GM11168 (cell line): ENCODE measurements around the gene TXNDC5.

Experiments
- in situ Hi-C: fragments of 300-500 bp; cut with MboI; formaldehyde crosslinking; loops from one replicate; pipeline ENCODE4 v1.12.0; 2022; ENCODE audit warnings: low sequenced_read_pairs; ENCODE audit not compliant: unreplicated experiment

Gene TXNDC5

DNA sequence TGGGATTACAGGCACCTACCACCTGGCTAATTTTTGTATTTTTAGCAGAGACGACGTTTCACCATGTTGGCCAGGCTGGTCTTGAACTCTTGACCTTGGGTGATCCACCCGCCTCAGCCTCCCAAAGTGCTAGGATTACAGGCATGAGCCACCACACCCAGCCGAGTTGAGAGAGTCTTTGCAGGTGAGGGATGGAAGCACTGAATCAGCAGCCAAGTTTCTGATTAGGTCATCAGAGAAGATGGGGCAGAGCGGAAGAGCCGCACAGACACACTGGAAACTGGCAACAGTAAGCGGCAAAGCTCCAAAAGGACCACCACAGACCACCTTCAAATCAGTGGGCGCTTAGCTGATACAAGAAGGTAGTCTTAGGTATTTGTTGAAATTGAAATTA is 12.4 kb downstream of the TXNDC5 start:
- in situ Hi-C loops, result loop anchor here (10.0 kb wide), 1 partner anchor 173 kb away; the partner anchor contains the start of gene BMP6

DNA sequence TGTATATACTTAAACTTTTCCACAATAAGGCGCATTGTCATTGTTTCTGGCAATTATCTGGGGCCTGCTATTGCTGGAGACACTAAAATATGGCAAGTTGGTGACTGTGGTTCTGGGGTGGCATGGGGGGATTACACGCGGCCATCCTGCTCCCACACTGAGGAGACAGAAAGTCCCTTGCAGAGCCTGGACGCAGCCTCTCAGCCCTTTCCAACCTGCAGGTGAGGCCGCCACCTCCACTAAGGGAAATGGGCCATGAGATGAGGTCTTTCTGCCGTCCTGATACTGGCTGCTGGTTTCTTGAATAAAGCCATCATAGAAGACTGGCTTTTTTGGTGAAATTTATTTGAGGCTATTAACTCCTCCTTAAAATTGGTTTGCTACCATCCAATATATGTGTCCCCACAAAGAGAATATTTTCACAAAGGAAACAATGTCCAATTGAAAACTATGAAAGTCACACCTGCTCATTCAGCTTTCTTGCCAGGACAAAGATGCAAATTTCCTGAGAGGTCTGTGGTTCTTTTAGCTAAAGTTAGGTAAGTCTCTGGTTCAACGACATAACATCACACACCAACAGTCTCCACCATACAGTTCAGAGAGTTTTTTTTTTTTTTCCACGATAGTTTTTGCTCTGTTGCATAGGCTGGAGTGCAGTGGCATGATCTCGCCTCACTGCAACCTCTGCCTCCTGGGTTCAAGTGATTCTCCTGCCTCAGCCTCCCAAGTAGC is 13.0 kb downstream of the TXNDC5 start:
- in situ Hi-C loops, result loop anchor here (10.0 kb wide), 1 partner anchor 173 kb away; the partner anchor contains the start of gene BMP6

DNA sequence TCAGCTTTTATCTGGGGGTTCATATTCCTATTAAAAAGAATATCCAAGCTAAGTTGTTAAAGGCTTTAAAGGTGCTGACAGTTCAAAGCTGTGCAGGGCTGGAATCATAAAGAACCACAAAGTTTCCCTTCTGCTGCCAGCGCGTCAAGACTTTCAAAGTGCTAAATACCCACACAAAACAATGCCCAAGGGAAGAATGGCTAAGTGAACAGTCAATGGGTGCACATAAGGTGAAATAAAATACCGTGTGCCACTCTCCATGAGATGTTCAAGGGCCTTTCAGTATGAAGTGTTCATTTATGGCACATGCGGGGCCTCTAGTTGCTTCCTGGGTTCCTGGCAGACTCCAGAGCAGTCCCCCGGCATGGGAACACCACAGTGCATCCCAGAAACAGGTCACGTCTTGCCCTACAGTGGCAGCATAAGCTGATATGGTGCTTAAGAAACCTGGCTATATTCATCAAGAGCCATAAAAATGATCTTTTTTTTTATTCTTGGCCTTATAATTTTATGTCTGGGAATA is 14.1 kb downstream of the TXNDC5 start:
- in situ Hi-C loops, result loop anchor here (10.0 kb wide), 1 partner anchor 172 kb away; the partner anchor contains the start of gene BMP6

DNA sequence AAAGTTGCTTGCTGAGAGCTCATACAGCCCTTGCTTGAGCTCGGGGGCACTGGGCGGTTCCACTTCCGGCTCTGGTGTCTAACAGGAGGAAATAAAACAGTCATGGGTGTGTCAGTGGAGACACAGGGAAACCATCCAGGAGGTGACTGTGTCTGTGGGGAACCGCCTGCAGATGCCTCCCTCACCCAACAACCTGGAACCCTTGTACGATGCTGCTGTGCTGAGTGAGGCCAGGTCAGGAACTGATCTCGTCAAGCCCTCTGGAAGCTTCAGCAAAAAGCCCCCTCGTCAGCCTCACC is 15.5 kb downstream of the TXNDC5 start:
- in situ Hi-C loops, result loop anchor here (10.0 kb wide), 1 partner anchor 170 kb away; the partner anchor contains the start of gene BMP6

DNA sequence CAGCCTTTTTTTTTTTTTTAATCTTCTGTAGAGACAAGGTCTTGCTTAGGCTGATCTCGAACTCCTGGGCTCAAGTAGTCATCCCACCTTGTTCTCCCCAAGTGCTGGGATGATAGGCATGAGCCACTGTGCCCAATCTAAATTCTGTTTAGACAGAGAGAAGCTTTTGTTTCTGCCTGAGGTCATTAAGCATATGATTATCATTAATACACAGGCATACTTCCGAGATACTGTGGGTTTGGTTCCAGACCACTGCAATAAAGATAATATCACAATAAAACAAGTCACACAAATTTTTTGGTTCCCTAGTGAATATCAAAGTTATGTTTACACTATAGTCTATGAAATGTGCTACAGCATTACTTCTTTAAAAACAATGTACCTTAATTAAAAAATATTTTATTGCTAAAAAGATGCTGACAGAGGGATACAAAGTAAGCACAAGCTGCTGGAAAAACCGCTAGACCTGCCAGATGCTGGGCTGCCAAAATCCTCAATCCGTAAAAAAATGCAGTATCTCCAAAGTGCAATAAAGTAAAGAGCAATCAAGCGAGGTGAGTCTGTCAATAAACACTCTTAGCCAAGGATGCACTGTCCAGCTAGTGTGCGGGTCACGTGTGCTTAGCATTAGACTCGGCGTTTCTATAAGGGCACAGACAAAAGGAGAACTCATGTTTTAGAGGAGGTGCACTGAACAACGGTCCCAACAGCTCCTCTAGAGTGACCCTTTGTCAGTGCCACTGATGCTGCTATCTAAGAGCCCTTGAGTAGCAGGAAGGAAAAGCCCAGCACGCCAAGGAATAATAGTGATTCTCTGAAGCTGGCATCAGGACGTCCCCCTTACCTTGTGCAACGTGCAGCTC is 16.1 kb downstream of the TXNDC5 start:
- in situ Hi-C loops, result loop anchor here (10.0 kb wide), 1 partner anchor 170 kb away; the partner anchor contains the start of gene BMP6

DNA sequence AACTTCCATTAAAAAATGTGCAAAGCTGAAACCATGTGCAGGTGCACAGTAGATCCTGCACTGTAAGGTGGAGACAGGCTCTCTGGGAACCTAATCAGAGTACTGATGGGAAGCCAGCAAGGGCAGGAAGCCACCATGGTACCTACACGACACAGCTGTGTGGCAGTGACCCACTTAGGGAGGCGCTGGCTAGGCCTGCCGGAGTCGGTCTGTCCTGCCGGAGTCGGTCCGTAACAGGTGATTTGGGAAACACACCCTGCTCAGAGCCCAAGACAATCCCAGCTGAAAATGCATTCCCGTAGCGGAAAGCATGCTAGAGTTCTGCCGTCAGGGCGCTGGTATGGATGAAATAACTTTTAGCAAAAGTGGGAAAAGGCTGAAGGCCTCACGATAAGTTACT is 17.2 kb downstream of the TXNDC5 start:
- in situ Hi-C loops, result loop anchor here (10.0 kb wide), 1 partner anchor 169 kb away; the partner anchor contains the start of gene BMP6

DNA sequence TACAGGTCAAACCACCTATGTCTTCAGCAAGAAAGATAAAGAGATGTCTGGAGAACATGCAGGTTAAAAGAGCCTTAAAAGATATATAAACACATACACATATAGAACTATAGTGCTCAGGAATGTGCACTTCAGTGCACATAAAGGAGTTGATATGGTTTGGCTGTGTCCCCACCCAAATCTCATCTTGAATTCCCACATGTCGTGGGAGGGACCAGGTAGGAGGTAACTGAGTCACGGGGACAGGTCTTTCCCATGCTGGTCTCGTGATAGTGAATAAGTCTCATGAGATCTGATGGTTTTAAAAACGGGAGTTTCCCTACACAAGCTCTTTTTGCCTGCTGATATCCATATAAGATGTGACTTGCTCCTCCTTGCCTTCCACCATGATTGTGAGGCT is 18.2 kb downstream of the TXNDC5 start:
- in situ Hi-C loops, result loop anchor here (10.0 kb wide), 1 partner anchor 168 kb away; the partner anchor contains the start of gene BMP6

DNA sequence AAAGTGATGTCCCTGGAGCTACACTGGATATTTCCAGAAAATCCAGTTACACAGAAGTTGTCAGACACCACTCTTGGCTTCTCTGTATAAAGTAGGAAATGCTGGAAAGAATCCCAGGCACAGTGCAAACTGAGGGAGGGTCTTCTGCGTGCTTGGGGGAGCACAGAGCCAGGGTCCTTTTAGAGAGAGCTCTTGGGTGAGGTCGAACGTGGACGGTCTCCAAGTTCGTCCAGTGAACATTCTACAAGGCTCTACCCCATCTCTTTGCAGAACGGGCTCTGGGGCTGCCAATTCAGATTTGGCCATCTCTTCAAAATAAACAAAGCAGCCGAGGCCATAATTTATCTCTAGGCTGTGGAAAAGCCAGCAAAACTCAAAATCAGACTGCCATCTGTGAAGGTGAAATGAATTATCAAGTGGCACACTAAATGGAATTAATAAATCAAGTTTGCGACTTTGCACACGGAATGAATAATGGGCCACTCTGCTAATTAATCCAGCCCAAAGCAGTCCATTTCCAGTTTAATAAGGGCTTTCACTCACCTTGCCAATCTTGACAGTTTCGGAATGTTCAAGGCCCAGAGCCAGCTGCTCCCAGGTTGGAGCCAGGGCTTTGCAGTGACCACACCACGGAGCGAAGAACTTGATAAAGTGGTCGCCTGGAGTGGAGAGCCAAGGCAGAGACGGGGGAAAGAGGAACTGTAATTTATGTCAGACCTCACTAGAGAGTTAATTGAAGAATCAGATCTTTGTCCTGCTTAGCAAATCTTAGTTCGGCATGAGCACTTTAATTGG is 19.3 kb downstream of the TXNDC5 start:
- in situ Hi-C loops, result loop anchor here (10.0 kb wide), 1 partner anchor 166 kb away; the partner anchor contains the start of gene BMP6

DNA sequence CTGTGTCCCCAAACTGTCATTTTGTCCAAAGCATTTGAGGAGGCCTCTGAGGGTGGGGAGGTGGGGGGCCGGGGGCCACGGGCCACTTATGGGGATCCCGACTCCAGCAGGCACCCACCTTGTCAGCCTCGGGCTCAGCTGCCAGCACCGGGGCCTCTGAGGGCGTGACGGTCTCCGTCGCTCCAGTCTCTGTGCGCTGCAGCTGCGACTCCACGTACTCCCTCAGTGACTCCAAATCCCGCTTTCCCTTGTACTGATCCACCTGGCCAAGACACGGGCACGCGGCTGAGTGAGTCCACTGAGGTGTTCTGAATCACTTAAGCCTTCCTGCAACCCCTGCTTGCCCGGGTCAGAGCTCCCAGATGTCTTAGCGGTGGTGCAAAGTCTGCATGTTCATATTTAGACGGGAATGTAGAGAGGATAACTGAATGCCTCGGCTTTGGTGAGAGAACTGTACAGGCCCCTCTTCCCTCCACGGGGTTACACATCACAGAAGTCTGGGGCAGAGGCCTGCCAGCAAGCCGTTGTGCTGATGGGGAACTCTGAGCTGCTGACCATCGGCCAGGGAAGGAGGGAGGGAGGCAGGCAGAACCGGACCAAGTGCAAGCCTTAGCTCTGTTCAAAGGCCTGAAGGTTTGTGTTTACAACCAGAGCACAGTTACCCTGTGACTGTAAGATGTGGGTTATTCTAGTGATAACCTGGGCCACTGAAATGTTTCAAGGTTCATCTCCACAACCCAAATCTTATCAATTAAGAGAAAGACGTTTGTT is 21.8 kb downstream of the TXNDC5 start:
- in situ Hi-C loops, result no loop called here

DNA sequence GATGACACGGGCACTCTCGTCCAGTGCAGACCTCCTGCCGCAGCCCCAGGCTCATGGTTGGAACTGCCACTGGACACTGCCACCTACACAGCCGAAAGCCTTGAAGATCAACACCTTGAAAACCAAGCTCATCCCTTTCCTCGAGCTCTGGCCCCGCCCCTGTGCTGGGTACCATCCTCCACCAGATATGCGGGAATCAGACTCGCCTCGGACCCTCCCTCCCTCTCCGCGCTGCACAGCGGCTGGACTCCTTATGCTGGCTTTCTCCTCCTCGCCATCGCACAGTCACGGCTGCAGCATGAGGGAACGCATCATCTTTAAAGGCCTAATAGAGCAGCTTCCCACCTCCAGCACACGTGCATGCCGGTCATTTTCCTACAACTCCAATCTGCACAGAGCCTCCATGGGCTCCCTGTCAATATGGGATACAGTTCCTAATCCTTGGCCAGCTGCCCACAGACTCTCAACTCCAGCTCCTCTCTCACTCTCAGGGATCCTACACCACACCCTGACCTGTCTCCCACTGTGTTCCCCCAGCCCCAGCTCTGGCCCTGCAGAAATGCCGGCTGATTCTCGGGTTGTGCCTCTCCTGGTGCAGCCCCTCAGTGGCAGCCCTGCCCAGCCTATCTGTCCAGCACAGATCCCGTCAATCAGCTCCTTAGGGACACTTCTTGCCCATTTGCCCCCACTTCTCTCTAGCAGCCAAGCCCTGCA is 23.2 kb downstream of the TXNDC5 start:
- in situ Hi-C loops, result no loop called here

DNA sequence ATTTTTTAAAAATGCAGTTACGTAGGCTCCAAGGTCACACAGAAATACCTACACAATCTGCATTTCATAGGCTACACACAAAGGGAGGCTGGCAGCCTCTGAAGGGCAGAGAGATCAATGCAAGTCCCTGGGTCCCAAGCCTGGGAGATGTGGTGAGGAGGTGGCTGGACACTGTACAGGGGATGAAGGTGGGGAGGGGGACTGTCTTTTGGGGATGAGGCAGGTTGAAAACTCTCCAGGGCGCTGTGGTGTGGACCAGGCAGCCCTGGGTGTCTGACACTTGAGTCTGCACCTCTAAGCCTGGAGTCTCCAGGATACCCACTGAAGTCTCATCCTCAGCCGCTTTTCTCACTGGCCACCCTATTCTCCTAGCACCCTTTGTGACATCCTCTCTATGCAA is 24.5 kb downstream of the TXNDC5 start:
- in situ Hi-C loops, result no loop called here

DNA sequence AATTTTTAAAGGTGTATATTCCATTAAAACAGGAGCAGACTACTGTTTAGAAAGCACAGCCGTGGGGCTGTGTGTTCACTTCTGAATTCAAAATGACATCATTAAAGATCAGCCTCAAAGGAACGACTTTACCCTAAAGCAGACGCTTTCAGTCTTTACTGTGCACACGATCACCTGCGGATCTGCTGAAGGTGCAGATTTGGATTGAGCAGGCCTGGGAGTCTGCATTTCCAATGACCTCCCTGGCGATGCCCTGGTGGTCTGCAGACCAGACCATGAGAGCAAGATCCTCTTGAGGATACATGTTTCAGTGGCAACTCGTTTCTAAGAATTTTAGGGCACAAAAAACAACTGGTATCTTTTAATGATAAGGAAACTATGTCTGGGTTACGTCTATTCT is 27.2 kb downstream of the TXNDC5 start:
- in situ Hi-C loops, result no loop called here

DNA sequence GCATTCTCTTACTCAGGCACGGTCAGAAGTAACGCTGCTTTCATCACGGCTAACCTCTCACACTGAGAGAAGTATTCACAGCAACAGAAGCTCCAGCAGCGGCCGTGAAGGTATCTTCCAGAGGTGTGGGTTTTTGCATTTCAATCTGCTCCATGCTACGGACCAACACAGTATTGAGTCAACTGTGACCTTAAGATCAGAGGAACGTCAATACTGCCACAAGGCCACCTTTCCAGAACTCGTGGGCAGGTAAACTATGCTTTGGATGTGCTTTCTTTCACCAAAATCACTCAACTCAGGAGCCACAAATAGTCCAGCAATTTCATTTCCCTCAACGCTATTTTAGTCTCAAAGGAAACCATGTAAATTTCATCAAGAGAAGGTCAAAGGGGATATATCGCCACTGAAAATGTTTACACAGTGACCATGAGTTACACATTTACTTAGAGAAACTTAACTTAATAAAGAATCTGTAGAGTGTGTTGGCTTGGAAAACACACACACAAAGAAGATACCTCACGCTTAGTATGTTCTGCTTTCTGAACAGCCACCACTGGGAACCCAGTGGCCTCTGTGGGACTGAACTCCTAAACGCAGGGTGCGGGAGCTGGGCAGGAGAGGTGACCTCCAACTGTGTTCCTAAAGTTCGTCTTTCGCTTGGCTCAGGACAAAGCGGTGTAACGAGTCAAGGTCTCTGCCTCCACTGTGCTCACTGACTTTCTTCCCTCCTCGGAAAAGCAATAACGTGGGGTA is 27.9 kb downstream of the TXNDC5 start:
- in situ Hi-C loops, result no loop called here

DNA sequence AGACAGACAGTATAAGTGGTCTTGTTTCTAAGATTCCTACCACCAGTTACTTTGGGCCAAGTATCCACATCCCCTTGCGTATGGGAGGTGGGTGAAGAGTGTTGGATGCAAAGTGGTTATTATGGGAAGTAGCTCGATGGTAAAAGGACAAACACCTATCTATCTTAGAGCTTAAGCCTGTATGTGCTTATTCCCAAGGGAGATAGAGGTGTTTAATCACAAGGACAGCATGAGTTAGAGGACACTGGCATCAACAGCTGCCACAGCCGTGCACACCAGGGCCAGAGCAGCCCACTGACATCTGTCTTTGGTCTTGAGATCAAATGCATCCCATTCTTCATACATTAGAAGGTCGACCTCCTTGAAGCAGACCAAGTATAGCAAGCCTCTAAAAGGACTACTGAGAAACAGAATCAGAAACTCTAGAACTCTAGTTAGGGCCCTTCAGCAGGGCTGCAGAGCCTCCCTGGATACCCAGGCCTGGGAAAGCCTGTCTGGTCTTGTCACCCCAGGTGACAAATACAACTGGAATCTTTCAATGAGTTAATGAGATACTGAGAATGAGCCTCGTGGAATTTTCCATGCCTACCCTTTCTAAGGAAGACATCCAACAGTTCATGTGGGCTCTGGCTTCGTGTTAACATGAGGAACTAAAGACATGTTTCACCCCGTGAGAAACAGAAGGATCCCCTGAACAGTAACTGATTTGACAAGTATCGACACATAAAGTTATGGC is 28.7 kb downstream of the TXNDC5 start:
- in situ Hi-C loops, result no loop called here

DNA sequence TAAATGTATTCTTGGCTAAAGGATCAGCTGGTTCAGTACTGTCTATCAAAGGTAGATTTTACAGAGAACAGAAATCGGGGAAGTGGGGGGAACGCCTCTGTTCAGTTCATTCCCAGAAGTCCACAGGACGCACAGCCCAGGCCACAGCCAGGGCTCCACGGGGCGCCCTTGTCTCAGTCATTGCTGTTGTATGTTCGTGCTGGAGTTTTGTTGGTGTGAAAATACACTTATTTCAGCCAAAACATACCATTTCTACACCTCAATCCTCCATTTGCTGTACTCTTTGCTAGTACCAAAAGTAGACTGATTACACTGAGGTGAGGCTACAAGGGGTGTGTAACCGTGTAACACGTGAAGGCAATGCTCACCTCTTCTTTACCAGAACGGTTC is 29.9 kb downstream of the TXNDC5 start:
- in situ Hi-C loops, result no loop called here

DNA sequence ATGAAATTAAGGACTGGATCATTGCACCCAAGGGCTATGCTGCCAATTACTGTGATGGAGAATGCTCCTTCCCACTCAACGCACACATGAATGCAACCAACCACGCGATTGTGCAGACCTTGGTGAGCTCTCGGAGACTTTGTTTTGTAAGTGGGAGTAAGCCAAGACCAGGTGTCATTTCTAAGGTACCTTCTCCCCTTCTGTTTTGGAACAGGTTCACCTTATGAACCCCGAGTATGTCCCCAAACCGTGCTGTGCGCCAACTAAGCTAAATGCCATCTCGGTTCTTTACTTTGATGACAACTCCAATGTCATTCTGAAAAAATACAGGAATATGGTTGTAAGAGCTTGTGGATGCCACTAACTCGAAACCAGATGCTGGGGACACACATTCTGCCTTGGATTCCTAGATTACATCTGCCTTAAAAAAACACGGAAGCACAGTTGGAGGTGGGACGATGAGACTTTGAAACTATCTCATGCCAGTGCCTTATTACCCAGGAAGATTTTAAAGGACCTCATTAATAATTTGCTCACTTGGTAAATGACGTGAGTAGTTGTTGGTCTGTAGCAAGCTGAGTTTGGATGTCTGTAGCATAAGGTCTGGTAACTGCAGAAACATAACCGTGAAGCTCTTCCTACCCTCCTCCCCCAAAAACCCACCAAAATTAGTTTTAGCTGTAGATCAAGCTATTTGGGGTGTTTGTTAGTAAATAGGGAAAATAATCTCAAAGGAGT is 30.4 kb downstream of the TXNDC5 start:
- in situ Hi-C loops, result no loop called here

DNA sequence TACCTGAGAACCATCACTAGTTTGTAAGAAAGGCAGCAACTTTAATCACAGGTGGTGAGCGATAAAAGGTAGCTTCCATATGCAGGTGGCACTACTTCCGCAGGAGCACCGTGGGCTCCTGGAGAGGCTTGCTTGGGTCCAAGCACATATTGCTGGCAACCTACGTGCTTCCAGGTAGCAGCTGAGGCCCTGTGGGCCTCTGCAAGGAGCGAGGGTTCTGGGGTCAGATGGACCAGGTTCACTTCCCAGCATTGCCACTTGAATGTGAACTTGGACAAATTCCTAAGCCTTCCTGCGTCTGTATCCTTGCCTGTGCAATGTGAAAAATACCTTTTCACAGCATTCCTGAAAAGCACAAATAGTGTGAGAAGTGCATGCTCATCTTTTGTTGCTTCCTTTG is 31.0 kb downstream of the TXNDC5 start:
- in situ Hi-C loops, result no loop called here
